ENCODE measurements around the gene CD99L2.

DNA sequence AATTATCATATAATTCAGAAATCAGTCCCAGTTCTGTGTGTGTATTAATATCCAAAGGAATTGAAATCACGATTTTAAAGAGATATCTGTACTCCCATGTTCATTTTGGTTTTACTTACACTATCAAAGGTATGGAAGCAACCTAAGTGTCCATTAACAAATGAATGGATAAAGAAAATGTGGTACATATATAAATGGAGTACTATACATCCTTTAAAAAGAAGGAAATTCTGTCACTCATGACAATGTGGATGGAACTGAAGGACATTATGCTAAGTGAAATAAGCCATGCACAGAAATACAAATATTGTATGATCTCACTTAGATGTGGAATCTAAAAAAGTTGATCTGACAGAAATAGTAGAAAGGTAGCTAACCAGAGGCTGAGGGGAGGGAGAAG lies 63.8 kb downstream of the CD99L2 start:
- TF ChIP-seq, protein P1, sequence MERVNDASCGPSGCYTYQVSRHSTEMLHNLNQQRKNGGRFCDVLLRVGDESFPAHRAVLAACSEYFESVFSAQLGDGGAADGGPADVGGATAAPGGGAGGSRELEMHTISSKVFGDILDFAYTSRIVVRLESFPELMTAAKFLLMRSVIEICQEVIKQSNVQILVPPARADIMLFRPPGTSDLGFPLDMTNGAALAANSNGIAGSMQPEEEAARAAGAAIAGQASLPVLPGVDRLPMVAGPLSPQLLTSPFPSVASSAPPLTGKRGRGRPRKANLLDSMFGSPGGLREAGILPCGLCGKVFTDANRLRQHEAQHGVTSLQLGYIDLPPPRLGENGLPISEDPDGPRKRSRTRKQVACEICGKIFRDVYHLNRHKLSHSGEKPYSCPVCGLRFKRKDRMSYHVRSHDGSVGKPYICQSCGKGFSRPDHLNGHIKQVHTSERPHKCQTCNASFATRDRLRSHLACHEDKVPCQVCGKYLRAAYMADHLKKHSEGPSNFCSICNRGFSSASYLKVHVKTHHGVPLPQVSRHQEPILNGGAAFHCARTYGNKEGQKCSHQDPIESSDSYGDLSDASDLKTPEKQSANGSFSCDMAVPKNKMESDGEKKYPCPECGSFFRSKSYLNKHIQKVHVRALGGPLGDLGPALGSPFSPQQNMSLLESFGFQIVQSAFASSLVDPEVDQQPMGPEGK (CRISPR knock-in tag; IDR thresholded peaks at IDR 0.05; ENCODE audit: borderline replicate concordance) = no peak
- TF ChIP-seq SNAI2 (CRISPR knock-in tag; IDR thresholded peaks at IDR 0.05) = no peak
- TF ChIP-seq POU6F1 (CRISPR knock-in tag; IDR thresholded peaks at IDR 0.05; ENCODE audit: borderline replicate concordance, low read depth) = no peak
- TF ChIP-seq ESRRG (CRISPR knock-in tag; IDR thresholded peaks at IDR 0.05) = no peak
- TF ChIP-seq ZNF565 (CRISPR knock-in tag; conservative IDR thresholded peaks at IDR 0.05; ENCODE audit: low read depth) = no peak
- no peak for TF ChIP-seq ARNTL (CRISPR knock-in tag; IDR thresholded peaks at IDR 0.05; ENCODE audit: borderline replicate concordance, low read depth)
